Measurements from ENCODE around the gene UBE2N. TPM values are rescaled to one million over a fixed set of nuclear protein-coding genes. Genes with fewer than 3 reads are reported as not detected.

Gene UBE2N
- total and polyA plus RNA-seq, 2 of the 8 experiments (the other 6 are each of a cell fraction or from before 2014, with no cell fraction given) = 108 to 225 TPM

DNA sequence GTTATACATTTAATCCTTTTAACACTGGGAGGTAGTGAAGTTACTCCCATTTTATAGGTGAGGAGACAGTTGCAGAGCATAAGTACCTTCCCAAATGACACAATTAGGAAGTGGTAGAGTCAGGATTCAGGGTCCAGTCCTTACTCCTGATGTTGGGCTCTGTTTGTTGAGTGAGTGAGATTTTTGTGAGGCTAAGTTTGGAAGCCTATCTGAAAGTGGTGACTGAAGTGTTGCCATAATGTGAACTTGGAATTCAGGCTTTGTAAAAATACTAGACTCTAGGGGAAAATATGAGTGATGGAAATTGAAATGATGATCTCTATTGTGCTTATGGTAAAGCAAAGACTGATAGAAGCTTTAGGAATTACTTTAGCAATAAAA lies 61.8 kb downstream of the UBE2N start:
- Histone ChIP-seq H4K5ac (ENCODE audit: insufficient read length, low read depth, low read length) (no peak overlapping the region), H3K4me1 (replicated peaks in 1 of 4; ENCODE audit: control insufficient read depth in 3 of 4, insufficient read depth in 4 of 4, low read length in 3 of 4) (peaks cover 7 to 18% (median 11%) of the 10 kb centered on the region in 4 experiments; a peak in 6 of 7 replicates), H2BK20ac (ENCODE audit: low read length) (no peak overlapping the region), H4K8ac (ENCODE audit: extremely low read depth, insufficient read depth, low read length) (no peak overlapping the region), H3K27ac (ENCODE audit: low read depth, low read length) (no peak overlapping the region), H3K79me1 (ENCODE audit: low read depth, low read length) (no peaks in the 10 kb centered on the region), H3K36me3 (ENCODE audit: control insufficient read depth in 2 of 4, insufficient read depth in 4 of 4, low read length in 3 of 4) (no peaks in the 10 kb centered on the region), H3K56ac (replicated peaks; ENCODE audit: insufficient read length, low read depth, low read length) (no peak overlapping the region), H3K23ac (ENCODE audit: insufficient read length) (no peak overlapping the region), H3K14ac (ENCODE audit: insufficient read length) (no peak overlapping the region), H3K9me3 (ENCODE audit: insufficient read depth in 2 of 2, low read depth in 1 of 2, low read length in 1 of 2) (no peaks in the 10 kb centered on the region), H3K23me2 (ENCODE audit: low read depth, low read length) (peaks cover 12% of the 10 kb centered on the region), H3K27me3 (replicated peaks in 1 of 4; ENCODE audit: control insufficient read depth in 3 of 4, extremely low read depth in 1 of 4, insufficient read depth in 3 of 4, low read length in 3 of 4) (no peaks in the 10 kb centered on the region), H4K20me1 (replicated peaks in 1 of 2; ENCODE audit: control insufficient read depth in 1 of 2, insufficient read depth in 2 of 2, low read length in 2 of 2) (peaks cover 0 to 12% of the 10 kb centered on the region in 2 experiments), H2BK15ac (ENCODE audit: low read length) (no peak overlapping the region), H3K4me2 (ENCODE audit: insufficient read depth in 1 of 2, low read depth in 2 of 2, low read length in 2 of 2) (peak overlapping the region; percentile 75 to 92), H3K9ac (replicated peaks in 1 of 4; ENCODE audit: extremely low read depth in 1 of 4, low read depth in 3 of 4, low read length in 3 of 4) (no peak overlapping the region; a peak in 1 of 7 replicates), H3K79me2 (ENCODE audit: control insufficient read depth in 1 of 2, insufficient read depth in 2 of 2, low read length in 2 of 2) (peaks cover 23 to 66% of the 10 kb centered on the region in 2 experiments), H2BK120ac (replicated peaks; ENCODE audit: low read depth, low read length) (no peak overlapping the region), H3K18ac (ENCODE audit: extremely low read depth, low read length) (no peak overlapping the region), H4K91ac (replicated peaks; ENCODE audit: insufficient read length, low read length) (no peak overlapping the region), H3K4ac (replicated peaks; ENCODE audit: insufficient read length, low read depth, low read length) (no peak overlapping the region), H2BK5ac (ENCODE audit: low read depth, low read length) (no peak overlapping the region), H2AK5ac (ENCODE audit: low read depth, low read length) (no peak overlapping the region), H3K4me3 (ENCODE audit: extremely low read depth in 1 of 4, insufficient read depth in 2 of 4, low read depth in 3 of 4, low read length in 4 of 4) (peak overlapping the region; percentile 59 to 96 (median 82); a peak in 7 of 8 replicates), H2BK12ac (ENCODE audit: low read depth, low read length) (no peak overlapping the region), H2AFZ (ENCODE audit: low read length) (no peak overlapping the region)
- ChIA-PET POLR2A (ENCODE audit: partially characterized antibody) (interaction anchor here (1.7 kb wide), 1 partner anchor 10 kb away, joined by 4 read pairs; no protein-coding TSS in a partner anchor), CTCF (ENCODE audit: partially characterized antibody) (interaction anchor here (0.5 to 3.5 kb wide), 9 partner anchors 9 to 1306 kb away, joined by 3 to 16 read pairs (median 3); no protein-coding TSS in a partner anchor)
- FAIRE-seq = no peak
- no peak for DNase-seq (ENCODE audit: low read depth in 1 of 2, low spot score in 2 of 2)
- no peak for TF ChIP-seq CREB1 (IDR thresholded peaks at IDR 0.05)
